ENCODE data around the gene TBCE. TPM values are rescaled to one million over a fixed set of nuclear protein-coding genes. Genes with fewer than 3 reads are reported as not detected.

TBCE gene
- total RNA-seq, 1 experiment from 2014 or later = 41.6 TPM

GRCh38 chr1:235411489-235412486, 44.6 kb downstream of the TBCE start:
- Histone ChIP-seq H3K27me3 (ENCODE audit: insufficient read depth, low read length) (no peaks in the 10 kb centered on the region), H3K18ac (ENCODE audit: insufficient read length, low read depth, low read length) (no peak overlapping the region), H3K23me2 (ENCODE audit: insufficient read length, low read depth, low read length, poor library complexity, severe bottlenecking) (no peaks in the 10 kb centered on the region), H3K79me2 (ENCODE audit: insufficient read depth, low read length) (0 out of 2 replicates have a peak, but pooled peaks cover 1% of the 10 kb centered on the region), H2BK20ac (ENCODE audit: low read depth, low read length, poor library complexity, severe bottlenecking) (no peak overlapping the region), H2AFZ (ENCODE audit: low read length) (no peak overlapping the region), H3K4me1 (ENCODE audit: insufficient read depth, low read length) (no peaks in the 10 kb centered on the region), H2BK5ac (ENCODE audit: insufficient read length, low read length) (no peak overlapping the region), H3K79me1 (ENCODE audit: insufficient read depth, low read depth, low read length, poor library complexity, severe bottlenecking) (no peaks in the 10 kb centered on the region), H3K27ac (ENCODE audit: insufficient read length, low read depth, low read length) (no peak overlapping the region), H3K4ac (ENCODE audit: low read depth, low read length) (no peak overlapping the region), H2BK120ac (ENCODE audit: low read depth, low read length, poor library complexity, severe bottlenecking) (no peak overlapping the region), H3K9ac (ENCODE audit: extremely low read depth, insufficient read length, low read length) (no peak overlapping the region), H2BK15ac (ENCODE audit: low read depth, low read length) (no peak overlapping the region), H2BK12ac (ENCODE audit: insufficient read length, low read depth, low read length) (no peak overlapping the region), H4K5ac (ENCODE audit: insufficient read length, low read depth, low read length) (no peak overlapping the region), H3K9me3 (ENCODE audit: control insufficient read depth, low read depth, low read length) (no peaks in the 10 kb centered on the region), H3T11ph (ENCODE audit: low read length) (no peak overlapping the region), H4K91ac (ENCODE audit: insufficient read length, low read depth, low read length) (no peak overlapping the region), H3K4me2 (ENCODE audit: insufficient read depth, insufficient read length, low read length) (no peak overlapping the region), H3K14ac (ENCODE audit: insufficient read depth, low read length) (no peak overlapping the region), H3K23ac (ENCODE audit: insufficient read length, low read depth, low read length) (no peak overlapping the region), H4K20me1 (ENCODE audit: control insufficient read depth, insufficient read depth, insufficient read length) (no peaks in the 10 kb centered on the region), H3K56ac (ENCODE audit: insufficient read length, low read depth, low read length) (no peak overlapping the region), H4K8ac (replicated peaks; ENCODE audit: insufficient read length, low read depth, low read length) (no peak overlapping the region), H2AK5ac (ENCODE audit: insufficient read length, low read length) (no peak overlapping the region)
- Mint-ChIP-seq H3K4me3 (no peak overlapping the region), H3K36me3 (ENCODE audit: insufficient read depth in 1 of 3, low read depth in 3 of 3) (peaks cover 9 to 18% (median 14%) of the 10 kb centered on the region in 3 experiments; a peak in 6 of 7 replicates), H3K27ac (peak overlapping the region in 1 of 3 experiments; percentile 87; a peak in 2 of 7 replicates), H3K4me1 (peaks cover 0 to 3% of the 10 kb centered on the region in 2 experiments; a peak in 1 of 4 replicates), H3K27me3 (ENCODE audit: low read depth) (no peaks in the 10 kb centered on the region; the same call in 1 of the 2 replicates), H3K9me3 (peaks cover 5 to 7% of the 10 kb centered on the region in 2 experiments; a peak in 4 of 5 replicates)
- WGBS (ENCODE audit: extremely low coverage, insufficient read length, low lambda C conversion rate) = no CpG with 5 or more reads among the region's 5 CpGs
- DNase-seq = no peak
- TF ChIP-seq, protein P1, sequence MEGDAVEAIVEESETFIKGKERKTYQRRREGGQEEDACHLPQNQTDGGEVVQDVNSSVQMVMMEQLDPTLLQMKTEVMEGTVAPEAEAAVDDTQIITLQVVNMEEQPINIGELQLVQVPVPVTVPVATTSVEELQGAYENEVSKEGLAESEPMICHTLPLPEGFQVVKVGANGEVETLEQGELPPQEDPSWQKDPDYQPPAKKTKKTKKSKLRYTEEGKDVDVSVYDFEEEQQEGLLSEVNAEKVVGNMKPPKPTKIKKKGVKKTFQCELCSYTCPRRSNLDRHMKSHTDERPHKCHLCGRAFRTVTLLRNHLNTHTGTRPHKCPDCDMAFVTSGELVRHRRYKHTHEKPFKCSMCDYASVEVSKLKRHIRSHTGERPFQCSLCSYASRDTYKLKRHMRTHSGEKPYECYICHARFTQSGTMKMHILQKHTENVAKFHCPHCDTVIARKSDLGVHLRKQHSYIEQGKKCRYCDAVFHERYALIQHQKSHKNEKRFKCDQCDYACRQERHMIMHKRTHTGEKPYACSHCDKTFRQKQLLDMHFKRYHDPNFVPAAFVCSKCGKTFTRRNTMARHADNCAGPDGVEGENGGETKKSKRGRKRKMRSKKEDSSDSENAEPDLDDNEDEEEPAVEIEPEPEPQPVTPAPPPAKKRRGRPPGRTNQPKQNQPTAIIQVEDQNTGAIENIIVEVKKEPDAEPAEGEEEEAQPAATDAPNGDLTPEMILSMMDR (conservative IDR thresholded peaks at IDR 0.05) = no peak
